WTC11 (cell line): ENCODE measurements around the gene TMEM150A.
"Not testable (repeated sequence)": the region's sequence is repeated elsewhere in the genome, so short reads cannot be mapped to it uniquely, and the experiment has no call there.

Experiments
- ATF6 ChIP-seq: sonication (generic); formaldehyde crosslinking; IDR thresholded peaks from 2 replicates; pipeline ENCODE4 v1.8.1; 2023; ENCODE audit warnings: mild to moderate bottlenecking, missing genetic modification reagents
- CTCF ChIP-seq: fragments of 200-600 bp; IDR thresholded peaks from 2 replicates; pipeline ENCODE4 v1.8.0; 2022; ENCODE audit warnings: antibody characterized with exemption
- E2F1 ChIP-seq: sonication (generic); formaldehyde crosslinking; IDR thresholded peaks from 2 replicates; pipeline ENCODE4 v1.8.0; 2022; ENCODE audit warnings: mild to moderate bottlenecking, missing genetic modification reagents
- GABPB1 ChIP-seq: sonication (generic); formaldehyde crosslinking; IDR thresholded peaks from 2 replicates; pipeline ENCODE4 v1.8.1; 2023; ENCODE audit warnings: mild to moderate bottlenecking, missing genetic modification reagents
- IRF1 ChIP-seq: sonication (generic); formaldehyde crosslinking; IDR thresholded peaks from 2 replicates; pipeline ENCODE4 v1.8.0; 2023; ENCODE audit warnings: missing genetic modification reagents
- STAT6 ChIP-seq: sonication (generic); formaldehyde crosslinking; conservative IDR thresholded peaks from 2 replicates; pipeline ENCODE4 v1.8.1; 2023; ENCODE audit warnings: mild to moderate bottlenecking, low read depth, missing genetic modification reagents, moderate library complexity
- TCF7 ChIP-seq: sonication (generic); formaldehyde crosslinking; IDR thresholded peaks from 2 replicates; pipeline ENCODE4 v1.8.0; 2022; ENCODE audit warnings: mild to moderate bottlenecking, low read depth, missing genetic modification reagents, moderate library complexity
- USF2 ChIP-seq: sonication (generic); formaldehyde crosslinking; IDR thresholded peaks from 2 replicates; pipeline ENCODE4 v1.8.1; 2023; ENCODE audit warnings: mild to moderate bottlenecking, missing genetic modification reagents, moderate library complexity
- ZNF121 ChIP-seq: sonication (generic); formaldehyde crosslinking; IDR thresholded peaks from 2 replicates; pipeline ENCODE4 v1.8.0; 2023; ENCODE audit warnings: missing genetic modification reagents

GRCh38 chr2:85560403-85560726 is 42.1 kb downstream of the TMEM150A start:
- TF ChIP-seq GABPB1 (CRISPR knock-in tag); ATF6; E2F1 (CRISPR knock-in tag); CTCF; TCF7 (CRISPR knock-in tag); STAT6; ZNF121 (CRISPR knock-in tag); USF2; IRF1 (CRISPR knock-in tag): not testable (repeated sequence)
